Iris pigment epithelial cell (primary cell): Measurements from ENCODE around the gene TBC1D24.

Experiments used
- DNase-seq: peaks from one replicate; pipeline ENCODE4 v3.0.0-alpha.2; 2011; ENCODE audit warnings: low read depth

The TBC1D24 gene

GRCh38 chr16:2517954-2518605 lies 43.2 kb downstream of the TBC1D24 start:
- DNase-seq: no peak

GRCh38 chr16:2518823-2519710 lies 44.1 kb downstream of the TBC1D24 start:
- no peak for DNase-seq

- no peak for DNase-seq
These were observed 44.8 kb downstream of the TBC1D24 start for GRCh38 chr16:2519711-2520080.

GRCh38 chr16:2520097-2520783 lies 45.3 kb downstream of the TBC1D24 start, which contains the start of gene AMDHD2:
TSS of gene AMDHD2 (plus strand) at chr16:2520371. CDS start at chr16:2520459, 88 bp downstream.
- DNase-seq: peak; percentile 88

GRCh38 chr16:2520784-2521531 lies 46.0 kb downstream of the TBC1D24 start:
- peak; percentile 27 for DNase-seq

GRCh38 chr16:2523801-2524231 lies 48.9 kb downstream of the TBC1D24 start:
- DNase-seq: no peak

GRCh38 chr16:2524339-2524938 lies 49.5 kb downstream of the TBC1D24 start:
- no peak for DNase-seq

GRCh38 chr16:2526135-2526534 lies 51.2 kb downstream of the TBC1D24 start:
- no peak for DNase-seq

- no peak for DNase-seq
These were observed 52.3 kb downstream of the TBC1D24 start for GRCh38 chr16:2527071-2527783.

GRCh38 chr16:2527784-2528100 lies 52.8 kb downstream of the TBC1D24 start:
- no peak for DNase-seq

GRCh38 chr16:2528161-2529060 lies 53.5 kb downstream of the TBC1D24 start:
- no peak for DNase-seq

GRCh38 chr16:2529061-2529931 lies 54.4 kb downstream of the TBC1D24 start:
- no peak for DNase-seq

GRCh38 chr16:2529961-2530628 lies 55.2 kb downstream of the TBC1D24 start:
- no peak for DNase-seq

- DNase-seq: no peak
These were observed 55.8 kb downstream of the TBC1D24 start for GRCh38 chr16:2530629-2531318.

- no peak for DNase-seq
These were observed 56.4 kb downstream of the TBC1D24 start, which contains the start of gene CEMP1 for GRCh38 chr16:2531371-2531695. TSS of gene CEMP1 (minus strand) at chr16:2531408. CDS start at chr16:2531073, 335 bp downstream.

GRCh38 chr16:2531696-2532493 lies 57.0 kb downstream of the TBC1D24 start:
- DNase-seq: peak; percentile 97
